Heart left ventricle (tissue), 16 donors: ENCODE measurements around the gene SETD3. TPM values are rescaled to one million over a fixed set of nuclear protein-coding genes. Genes with fewer than 3 reads are reported as not detected.

Source experiments
- ATAC-seq, 4 donors: fragments of 200-7000 bp; cut with Tn5 transposase; one replicate each; pipeline ENCODE4 v1.9.1; 2020 to 2022; ENCODE audit warnings: moderate library complexity in 4 of 4, mild to moderate bottlenecking in 3 of 4, moderate number of reproducible peaks in 1 of 4
- DNase-seq, 5 donors: peaks; one replicate each; pipeline ENCODE4 v3.0.0-alpha.2; 2020
- H3K27ac ChIP-seq, 12 donors: fragments of 200-600 bp; sonication (generic) in 4 of 12; one replicate each; pipeline versions ENCODE4 v1.5.0 to v1.8.0; 2016 to 2022; ENCODE audit warnings: mild to moderate bottlenecking in 2 of 12
- H3K27me3 ChIP-seq, 9 donors: fragments of 200-600 bp; sonication (generic) in 2 of 9; one replicate each; pipeline versions ENCODE4 v1.5.1 to v1.8.0; 2016 to 2022; ENCODE audit warnings: mild to moderate bottlenecking in 3 of 9
- H3K36me3 ChIP-seq, 9 donors: fragments of 200-600 bp; sonication (generic) in 2 of 9; one replicate each; pipeline versions ENCODE4 v1.5.0 to v1.8.0; 2018 to 2022; ENCODE audit warnings: mild to moderate bottlenecking in 2 of 9
- H3K4me1 ChIP-seq, 12 donors: fragments of 200-600 bp; sonication (generic) in 4 of 12; one replicate each; pipeline versions ENCODE4 v1.5.0 to v1.8.0; 2016 to 2022; ENCODE audit warnings: mild to moderate bottlenecking in 3 of 12
- H3K4me3 ChIP-seq, 12 donors: fragments of 200-600 bp; sonication (generic) in 4 of 12; one replicate each; pipeline versions ENCODE4 v1.5.0 to v1.8.0; 2017 to 2022; ENCODE audit warnings: mild to moderate bottlenecking in 9 of 12, moderate library complexity in 4 of 12
- H3K9me3 ChIP-seq, 12 donors: fragments of 200-600 bp; sonication (generic) in 4 of 12; one replicate each; pipeline versions ENCODE4 v1.5.0 to v1.8.0; 2016 to 2022; ENCODE audit warnings: mild to moderate bottlenecking in 1 of 12
- CTCF ChIP-seq, 12 donors: fragments of 200-600 bp; sonication (generic) in 4 of 12; IDR thresholded peaks; one replicate each; pipeline versions ENCODE4 v1.5.0 to v1.8.0; 2018 to 2022; ENCODE audit warnings: antibody characterized with exemption in 12 of 12, mild to moderate bottlenecking in 5 of 12
- POLR2A ChIP-seq, 2 donors: fragments of 450-650 bp; IDR thresholded peaks; one replicate each; pipeline ENCODE4 v1.6.1; 2017; ENCODE audit warnings: antibody characterized with exemption in 2 of 2, mild to moderate bottlenecking in 2 of 2, moderate library complexity in 2 of 2
- WGBS, 4 donors: extraction: QIAGEN DNeasy Blood & Tissue Kit in 2 of 4; methylation state at CpG; one replicate each; pipeline versions ENCODE4 v1.1.5 to v1.1.7; 2013 to 2018; 5-methylcytosine and 5-hydroxymethylcytosine counted together
- intact Hi-C, 10 donors: fragments of 100-400 bp; cut with DNase I; formaldehyde crosslinking; loops; one replicate each; pipeline versions ENCODE4 v1.11.1 to v1.14.2; 2022
- polyA plus RNA-seq, 2 donors: library from polyadenylated mRNA; stranded (reverse); fragments of 200-250 nt; gene quantifications; one replicate each; pipeline ENCODE4 v1.2.3, GENCODE V29; 2013
- total RNA-seq, 9 donors: library from RNA; depleted of rRNA in 2 of 9; stranded (reverse); fragments of >200 nt in 2 of 9; fragmentation: NEBNext Ultra II Directional in 3 of 9; extraction: Animal tissue kit (Norgen Biotek cat#: 25700) in 3 of 9; gene quantifications; one replicate each; pipeline versions ENCODE4 v1.1.0 to v1.2.4, GENCODE V29; 2016 to 2023
- donor health status: ischemic (EF 13 %, LVEDD 7.1; RV severe dilation, severe dysfunction).
- donor health status: healthy with polysubstance abuse.
- donor health status: DM: no; HTN: yes; CAD: no.
- donor health status: DM: no; HTN: no; CAD: no.
- donor health status: ischemic (EF 25% LVEDD 6.9; RV normal size, moderate dysfunction).
- donor health status: ischemic (EF 25% LVEDD 5.7; RV mildly dilated, moderate dysfunction).
- donor health status: healthy.
- donor health status: DM: yes; HTN: yes; CAD: no.
- donor health status: ischemic (EF 35%, LVEDD 5.7; RV mildly dilated, moderate dysfunction).
- donor health status: nonischemic (EF 11% LVEDD 7.7; RV severe dilation, severe dysfunction).
- donor health status: DM: yes; HTN: yes; CAD: no.
- donor health status: PGD.
- donor health status: ischemic (EF 29% LVEDD 5.4; RV normal size, mild dysfunction).
- donor health status: nonischemic (EF 23%, LVEDD 6.1; RV moderate dilation, normal function).

SETD3 gene
- total and polyA plus RNA-seq, 11 donors, result 49.7 to 130 (median 92.6) TPM

DNA sequence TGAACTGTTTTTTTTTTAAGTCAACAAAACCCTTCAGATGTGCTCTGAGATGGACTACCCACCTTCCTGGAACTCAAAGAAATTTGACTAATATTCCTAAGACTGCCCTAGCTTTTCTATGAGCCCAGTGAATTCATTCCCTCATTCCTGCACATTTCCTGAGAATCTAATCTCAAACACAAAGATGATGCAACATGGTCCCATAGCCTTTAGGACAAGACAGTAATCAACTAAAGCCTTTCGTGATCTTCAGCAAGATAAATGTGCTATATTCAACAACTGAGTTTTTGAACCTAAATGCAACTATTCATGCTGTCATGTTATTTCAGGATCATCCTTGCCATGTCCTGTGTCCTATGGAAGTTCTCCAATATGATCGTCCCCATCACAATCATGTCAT is 5.0 kb downstream of the SETD3 start:
- ATAC-seq (no peak), DNase-seq (no peak)
- H3K4me1 ChIP-seq, result peaks cover 0 to 60% (median 42%) of the 10 kb centered on the region in 12 donors
- WGBS, 4 donors, result 71 to 89% (median 82%) methylated on average over 2 of the region's 2 CpGs
- H3K4me3 ChIP-seq, result no peak overlapping the region
- H3K9me3 ChIP-seq, result no peaks in the 10 kb centered on the region
- intact Hi-C loops, result no loop called here
- no peaks in the 10 kb centered on the region for H3K36me3 ChIP-seq
- no peaks in the 10 kb centered on the region for H3K27me3 ChIP-seq
- H3K27ac ChIP-seq, result no peak overlapping the region
- TF ChIP-seq CTCF (IDR thresholded peaks at IDR 0.05), result no peak
- no peak for TF ChIP-seq POLR2A (IDR thresholded peaks at IDR 0.05)

- Histone ChIP-seq H3K27ac (peak overlapping the region in 1 of 12 donors; percentile 15), H3K9me3 (no peaks in the 10 kb centered on the region), H3K4me1 (peaks cover 0 to 62% (median 43%) of the 10 kb centered on the region in 12 donors), H3K27me3 (no peaks in the 10 kb centered on the region), H3K36me3 (no peaks in the 10 kb centered on the region), H3K4me3 (no peak overlapping the region)
- DNase-seq, result no peak
- WGBS, 4 donors, result 30 to 43% (median 38%) methylated on average over 9 of the region's 9 CpGs
- peak in 2 of 12 donors; percentile 7 to 20 for TF ChIP-seq CTCF (IDR thresholded peaks at IDR 0.05)
- no peak for TF ChIP-seq POLR2A (IDR thresholded peaks at IDR 0.05)
- peak in 2 of 4 donors; percentile 44 for ATAC-seq
- intact Hi-C loops, result no loop called here
Observed at GRCh38 chr14:99475179-99475578, 5.5 kb downstream of the SETD3 start.

DNA sequence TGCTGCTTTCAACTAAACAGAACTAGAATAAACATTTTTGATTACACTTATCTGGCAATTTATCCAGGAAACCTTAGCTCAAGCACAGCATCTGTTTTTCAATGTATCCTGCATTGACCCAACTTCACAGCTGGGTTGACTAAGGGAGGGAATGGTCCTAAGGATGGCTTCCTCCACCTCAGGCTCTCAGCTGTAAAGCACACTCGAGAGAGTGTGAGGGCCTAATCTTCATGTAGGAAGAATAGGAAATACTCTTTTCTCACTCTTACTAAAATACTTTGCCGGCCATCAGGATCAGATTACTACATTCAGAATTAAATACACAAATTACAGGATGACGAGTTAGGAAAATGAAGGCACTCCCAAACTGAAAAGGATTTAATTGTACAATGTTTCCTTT is 7.2 kb downstream of the SETD3 start:
- Histone ChIP-seq H3K27me3 (no peaks in the 10 kb centered on the region), H3K4me1 (peaks cover 0 to 62% (median 36%) of the 10 kb centered on the region in 12 donors), H3K36me3 (no peaks in the 10 kb centered on the region), H3K27ac (no peak overlapping the region), H3K4me3 (no peak overlapping the region), H3K9me3 (no peaks in the 10 kb centered on the region)
- ATAC-seq, result no peak
- WGBS, 4 donors, result 65 to 80% (median 77%) methylated on average over 3 of the region's 3 CpGs
- intact Hi-C loops, result no loop called here
- no peak for TF ChIP-seq CTCF (IDR thresholded peaks at IDR 0.05)
- TF ChIP-seq POLR2A (IDR thresholded peaks at IDR 0.05), result no peak
- no peak for DNase-seq

DNA sequence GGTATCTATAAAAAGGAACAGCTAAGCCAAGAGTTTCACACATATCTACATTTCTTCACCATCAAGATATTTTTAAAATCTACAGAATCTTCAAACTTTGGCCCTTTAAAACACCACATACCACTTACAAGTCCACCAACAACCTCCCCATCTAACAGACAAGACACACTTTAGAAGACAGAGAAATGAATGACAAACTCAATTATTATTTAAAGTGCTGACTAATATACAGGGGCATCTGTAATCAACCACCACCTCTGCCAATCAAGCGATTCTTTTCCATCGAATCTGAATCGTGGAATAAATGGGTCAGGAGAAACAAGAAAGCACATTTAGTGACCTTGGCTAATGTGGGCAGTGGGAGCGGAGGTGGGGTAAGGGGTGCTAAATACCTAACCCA is 7.7 kb downstream of the SETD3 start:
- Histone ChIP-seq H3K36me3 (no peaks in the 10 kb centered on the region), H3K4me3 (no peak overlapping the region), H3K27ac (no peak overlapping the region), H3K4me1 (peaks cover 0 to 62% (median 35%) of the 10 kb centered on the region in 12 donors), H3K9me3 (no peaks in the 10 kb centered on the region), H3K27me3 (no peaks in the 10 kb centered on the region)
- no peak for ATAC-seq
- DNase-seq, result no peak
- WGBS, 4 donors, result 83 to 86% (median 85%) methylated on average over 4 of the region's 4 CpGs
- TF ChIP-seq POLR2A (IDR thresholded peaks at IDR 0.05), result no peak
- no peak for TF ChIP-seq CTCF (IDR thresholded peaks at IDR 0.05)
- intact Hi-C loops, result no loop called here
